ENCODE data around the gene MTHFD2.

The MTHFD2 gene

GRCh38 chr2:74232426-74232825, 34.0 kb downstream of the MTHFD2 start:
- DNase-seq, result no peak

DNA sequence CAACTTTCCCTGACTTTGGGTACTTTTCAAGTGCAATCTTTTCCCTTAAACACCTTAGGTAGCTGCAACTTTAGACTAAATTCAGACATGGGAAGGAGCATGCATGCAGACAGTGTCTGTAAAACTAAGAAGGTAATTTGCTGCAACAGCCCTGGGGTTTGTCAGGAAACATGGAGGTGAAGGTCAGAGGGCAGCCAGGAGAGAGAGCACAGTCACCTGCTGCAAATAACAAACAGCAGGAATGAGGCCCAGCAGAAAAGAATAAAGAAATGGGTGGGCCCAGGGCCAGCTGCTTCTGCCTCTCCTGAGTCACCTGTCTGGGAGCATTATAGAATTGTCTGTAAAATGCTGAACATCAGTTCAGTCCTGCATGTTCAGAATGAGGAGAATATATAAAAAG, 35.2 kb downstream of the MTHFD2 start:
- no peak for DNase-seq

DNA sequence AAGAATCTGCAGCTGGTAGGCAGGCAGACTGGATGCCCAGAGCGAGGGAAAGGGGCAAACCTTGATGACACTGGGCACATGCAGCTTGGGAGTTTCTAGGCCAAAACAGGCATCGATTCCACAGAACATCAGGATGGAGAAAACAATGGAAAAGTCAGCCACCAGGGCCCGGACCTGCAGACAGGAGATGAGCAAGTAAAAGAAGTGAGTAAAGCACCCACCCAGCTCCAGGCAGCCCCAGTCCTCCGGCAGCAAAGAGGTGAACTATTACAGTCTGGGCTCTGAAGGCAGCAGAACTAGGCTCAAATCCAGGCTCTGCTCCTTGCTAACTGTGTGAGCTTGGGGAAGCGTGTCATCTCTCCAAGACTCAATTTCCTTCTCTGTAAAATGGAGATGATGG, 36.6 kb downstream of the MTHFD2 start:
- no peak for DNase-seq

- DNase-seq, result no peak
Observed at GRCh38 chr2:74238879-74239278, 40.5 kb downstream of the MTHFD2 start.

DNA sequence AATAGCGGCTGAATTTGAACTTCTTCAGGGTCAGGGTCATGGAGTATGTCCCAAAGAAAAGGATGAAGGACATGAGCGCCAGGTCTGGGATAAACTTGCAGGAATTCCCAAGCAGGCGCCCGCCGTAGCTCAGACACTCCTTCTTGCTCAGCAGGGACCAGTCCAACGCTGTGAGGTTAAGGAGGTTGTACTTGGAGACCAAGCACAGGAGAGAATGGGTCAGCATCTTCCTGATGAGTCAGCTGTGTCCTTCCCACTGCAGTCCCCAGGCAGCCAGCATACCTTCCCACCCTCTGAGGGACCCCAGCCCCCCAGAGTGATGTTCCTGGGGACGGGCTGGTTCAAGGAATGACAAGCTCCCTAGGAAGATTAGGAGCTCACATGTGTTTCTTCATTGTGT, 40.9 kb downstream of the MTHFD2 start:
- DNase-seq, result no peak

DNA sequence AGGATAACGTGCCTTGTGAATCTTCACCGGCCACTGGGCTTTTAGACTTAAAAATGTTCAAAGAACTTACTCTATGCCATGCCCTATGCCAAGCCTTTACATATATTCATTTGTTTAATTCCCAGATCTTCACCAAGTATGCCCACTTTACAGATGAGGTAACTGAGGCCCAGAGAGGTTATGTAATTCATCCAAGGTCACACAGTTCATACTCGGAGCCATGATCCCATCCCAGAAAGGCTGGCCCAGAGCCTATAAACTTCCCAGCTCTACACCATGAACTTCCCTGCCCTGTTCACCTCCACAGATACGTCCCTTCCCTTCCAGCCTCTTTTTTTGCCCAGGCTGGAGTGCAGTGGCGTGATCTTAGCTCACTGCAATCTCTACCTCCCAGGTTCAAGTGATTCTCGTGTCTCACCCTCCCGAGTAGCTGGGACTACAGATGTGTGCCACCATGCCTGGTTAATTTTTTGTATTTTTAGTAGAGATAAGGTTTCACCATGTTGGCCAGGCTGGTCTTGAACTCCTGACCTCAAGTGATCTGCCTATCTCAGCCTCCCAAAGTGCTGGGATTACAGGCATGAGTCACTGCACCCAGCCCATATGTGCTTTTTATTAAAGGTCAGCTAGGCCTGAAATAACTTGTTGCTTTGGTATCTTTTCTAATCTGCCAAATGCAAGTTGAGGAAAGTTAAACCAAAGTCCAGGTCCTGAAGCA, 44.1 kb downstream of the MTHFD2 start:
- DNase-seq, result no peak

DNA sequence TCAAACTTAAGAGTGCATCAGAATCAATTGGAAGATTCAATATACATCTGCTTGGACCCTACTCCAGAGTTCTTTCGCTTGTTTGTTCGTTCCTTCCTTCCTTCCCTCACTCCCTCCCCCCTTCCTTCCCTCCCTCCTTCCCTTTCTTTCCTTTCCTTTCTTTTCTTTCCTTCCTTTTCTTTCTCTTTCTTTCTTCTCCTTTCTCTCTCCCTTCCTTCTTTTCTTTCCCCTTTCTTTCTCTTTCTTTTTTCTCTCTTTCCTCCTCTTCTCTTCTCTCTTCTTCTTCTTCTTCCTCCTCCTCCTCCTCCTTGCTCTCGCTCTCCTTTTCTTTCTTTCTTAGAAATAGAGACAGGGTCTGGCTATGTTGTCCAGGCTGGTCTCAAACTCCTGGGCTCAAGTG, 45.9 kb downstream of the MTHFD2 start:
- no peak for DNase-seq

GRCh38 chr2:74246496-74247195, 48.2 kb downstream of the MTHFD2 start:
- DNase-seq, result no peak

GRCh38 chr2:74249406-74250122, 51.1 kb downstream of the MTHFD2 start:
- no peak for DNase-seq

DNA sequence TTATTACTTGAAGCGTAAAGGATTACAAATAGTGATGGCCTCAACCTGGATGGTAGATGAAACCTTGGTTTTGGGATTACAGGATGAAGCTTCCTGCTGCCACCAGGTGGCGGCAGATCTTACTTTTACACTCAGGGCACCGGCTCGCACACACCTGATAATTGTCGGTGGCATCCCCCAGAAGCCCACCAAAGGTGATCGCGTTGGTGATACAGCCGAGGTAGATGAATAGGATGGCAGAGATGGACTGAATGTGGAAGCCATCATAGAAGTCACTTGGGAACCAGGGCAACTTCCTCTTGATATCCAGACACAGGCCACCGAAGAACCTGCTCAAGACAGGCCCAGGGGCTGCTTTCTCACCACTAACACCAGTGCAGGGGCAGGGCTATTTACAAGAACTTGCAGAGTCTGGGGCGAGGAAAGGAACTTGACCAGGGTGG, 51.8 kb downstream of the MTHFD2 start:
- DNase-seq, result no peak

- DNase-seq, result no peak
Observed at GRCh38 chr2:74252036-74252435, 53.6 kb downstream of the MTHFD2 start.

DNA sequence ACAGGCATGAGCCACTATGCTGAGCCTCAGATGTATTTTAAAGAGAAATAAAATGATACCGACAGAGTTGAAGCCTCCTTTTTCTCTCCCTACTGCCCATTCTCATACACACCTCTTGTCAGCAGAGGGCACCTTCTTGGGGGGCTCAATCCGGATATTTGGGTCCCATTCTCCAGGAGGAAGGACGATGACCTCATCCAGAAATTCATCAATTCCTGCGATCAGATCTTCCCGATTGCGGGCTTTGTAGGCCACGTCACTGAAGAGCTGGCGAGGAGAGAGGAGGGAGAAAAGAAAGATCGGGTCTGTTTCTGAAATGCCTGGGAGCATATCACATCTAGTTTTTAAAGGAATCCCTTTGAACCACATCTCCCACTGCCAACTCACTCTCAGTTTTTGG, 54.4 kb downstream of the MTHFD2 start:
- no peak for DNase-seq

DNA sequence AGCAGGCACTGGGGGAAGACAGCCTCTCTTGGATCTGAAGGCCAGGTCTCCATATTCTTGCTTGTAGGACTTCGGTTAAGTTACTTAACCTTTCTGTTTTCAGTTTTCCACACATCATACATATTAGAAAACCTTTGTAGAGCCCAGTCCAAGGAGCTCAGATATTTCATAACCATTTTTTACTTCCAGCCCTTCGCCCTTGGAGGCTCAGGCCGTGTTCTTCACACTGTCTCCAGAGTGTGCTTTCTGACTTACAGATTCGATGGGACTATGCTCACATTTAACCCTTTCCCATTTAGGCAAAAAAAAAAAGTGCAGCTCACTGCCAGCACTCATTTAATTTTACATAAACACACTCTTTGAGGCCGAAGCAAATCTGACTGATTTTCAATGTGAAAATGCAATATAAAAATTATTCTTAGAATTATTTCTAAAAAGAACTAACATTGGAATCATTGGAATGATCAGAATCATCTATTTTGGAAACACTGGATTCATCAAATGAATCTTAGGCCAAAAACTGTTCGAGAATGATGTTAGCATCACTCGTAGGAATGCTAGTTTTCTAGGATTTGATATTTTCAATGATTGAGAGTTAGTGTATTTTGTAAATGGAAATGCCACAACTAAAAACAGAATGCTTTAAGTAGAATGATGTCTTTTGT, 55.0 kb downstream of the MTHFD2 start:
- no peak for DNase-seq

DNA sequence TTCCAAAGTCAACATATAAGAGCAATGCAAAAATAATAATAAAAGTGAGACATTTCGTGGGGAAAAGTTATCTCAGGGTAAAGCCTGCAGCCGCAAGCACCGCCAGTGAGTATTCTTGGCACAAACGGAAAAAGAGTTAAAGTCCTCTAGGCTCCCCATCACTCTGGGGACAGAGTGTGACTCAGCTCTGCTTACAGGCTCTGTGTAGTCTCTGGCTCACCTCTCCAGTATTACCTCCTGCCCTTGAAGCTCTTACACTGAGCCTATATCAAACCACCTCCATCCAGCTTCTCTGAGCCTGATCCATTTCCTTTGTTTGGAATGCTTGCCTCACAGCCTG, 55.5 kb downstream of the MTHFD2 start:
- DNase-seq, result no peak

- DNase-seq, result no peak
Observed at GRCh38 chr2:74255660-74256213, 57.3 kb downstream of the MTHFD2 start.

GRCh38 chr2:74259191-74259590, 60.8 kb downstream of the MTHFD2 start:
- DNase-seq, result no peak

DNA sequence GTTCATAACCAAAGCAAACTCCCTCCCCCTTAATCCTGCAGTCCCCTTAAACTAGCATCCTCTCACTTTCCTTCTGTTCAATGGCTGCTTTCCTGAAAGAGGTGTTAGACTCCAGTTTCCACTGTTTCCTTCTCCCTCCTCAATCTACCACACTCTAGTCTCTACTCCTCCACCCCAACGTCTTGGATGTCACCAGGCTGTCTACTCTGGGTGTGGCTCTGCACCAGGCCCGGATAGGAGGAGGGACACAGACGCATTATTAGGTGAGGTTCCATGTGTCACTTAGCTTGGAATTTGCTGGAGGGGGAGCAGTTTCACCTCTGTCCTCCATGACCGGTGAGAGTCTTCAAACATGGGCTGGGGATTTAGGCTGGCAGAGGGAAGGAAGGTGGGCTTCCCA, 61.3 kb downstream of the MTHFD2 start:
- DNase-seq, result no peak

DNA sequence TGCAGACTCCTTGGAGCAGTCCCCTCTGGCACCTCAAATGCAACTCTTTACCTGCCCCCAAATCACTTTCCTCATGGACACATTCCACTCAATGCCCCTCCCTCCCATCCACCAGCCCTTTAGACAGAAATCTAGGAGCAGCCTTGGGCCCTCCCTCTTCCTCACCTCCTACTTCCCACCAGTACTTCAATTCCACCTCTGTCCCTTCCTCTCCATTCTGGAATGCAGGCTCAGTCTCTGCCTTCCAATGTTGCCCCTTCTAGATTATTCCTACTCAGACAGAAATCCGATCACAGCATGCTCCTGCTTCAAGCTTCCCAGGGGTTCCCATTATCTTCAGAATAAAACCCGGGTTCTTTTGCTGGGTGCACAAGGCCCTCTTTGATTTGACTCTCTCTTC, 62.1 kb downstream of the MTHFD2 start:
- no peak for DNase-seq

DNA sequence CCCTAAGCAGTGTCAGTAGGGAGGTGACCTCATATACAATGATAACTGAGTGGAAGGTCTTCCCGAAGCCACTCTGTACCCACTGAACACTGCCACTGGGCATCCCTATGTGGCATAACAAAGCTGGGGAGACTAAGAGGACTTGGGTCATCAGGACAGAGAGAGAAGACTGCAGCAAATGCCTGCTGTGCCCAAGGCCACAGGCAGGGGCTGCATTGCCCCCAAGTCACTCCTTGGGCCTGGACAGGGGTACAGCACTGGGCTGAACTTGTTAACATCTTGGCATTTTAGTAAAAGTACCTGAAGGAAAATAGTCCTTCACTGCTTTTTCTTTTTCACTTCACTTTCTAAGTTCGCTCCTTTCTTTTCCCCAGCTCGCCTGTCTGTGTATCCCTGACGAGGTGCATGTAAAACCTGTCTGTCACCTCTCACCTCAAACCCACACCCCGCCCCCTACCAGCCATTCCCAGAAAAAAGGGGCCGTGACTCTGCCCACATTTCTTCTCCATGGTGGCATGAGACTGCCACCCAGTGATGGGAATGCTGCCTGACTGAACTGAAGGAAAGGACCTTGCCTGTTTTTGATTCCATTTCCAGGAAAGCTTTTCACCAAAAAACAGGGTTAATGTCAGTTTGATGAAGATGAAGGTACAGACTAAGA, 62.9 kb downstream of the MTHFD2 start:
- DNase-seq, result no peak

DNA sequence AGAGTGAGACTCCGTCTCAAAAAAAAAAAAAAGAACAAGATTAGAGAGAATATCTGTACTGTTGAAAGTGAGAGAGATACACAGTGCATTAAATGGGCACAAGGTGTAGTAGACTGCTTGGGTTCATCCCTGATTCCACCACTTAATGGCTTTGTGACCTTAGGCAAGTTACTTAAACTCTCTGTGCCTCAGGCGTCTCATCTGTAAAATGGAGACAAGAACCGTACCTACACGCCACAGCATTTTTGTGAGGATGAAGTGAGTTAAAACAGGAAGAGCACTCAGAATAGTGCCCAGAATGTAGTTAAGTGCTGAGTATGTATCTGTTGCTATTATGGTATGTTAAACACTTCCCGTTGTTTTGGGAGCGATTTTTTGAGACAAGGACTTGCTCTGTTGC, 64.3 kb downstream of the MTHFD2 start:
- no peak for DNase-seq

DNA sequence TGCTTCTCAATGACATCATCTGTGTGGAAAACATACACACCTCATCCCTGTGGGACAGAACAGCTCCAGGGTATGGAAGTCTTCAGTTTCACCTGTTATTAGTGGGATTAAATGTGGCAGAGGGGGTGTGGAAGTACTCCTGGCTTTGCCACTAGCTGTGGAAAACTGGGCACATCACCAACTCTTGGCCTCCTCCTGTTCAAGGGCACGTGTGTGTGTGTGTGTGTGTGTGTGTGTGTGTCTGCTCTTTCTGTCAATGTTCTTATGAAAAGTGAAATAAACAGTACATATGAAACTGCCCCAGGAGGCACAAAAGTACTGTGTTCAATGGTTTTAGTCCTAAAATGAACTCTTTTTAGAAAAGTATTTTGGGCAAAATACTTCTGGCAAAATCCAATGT, 65.9 kb downstream of the MTHFD2 start:
- no peak for DNase-seq

DNA sequence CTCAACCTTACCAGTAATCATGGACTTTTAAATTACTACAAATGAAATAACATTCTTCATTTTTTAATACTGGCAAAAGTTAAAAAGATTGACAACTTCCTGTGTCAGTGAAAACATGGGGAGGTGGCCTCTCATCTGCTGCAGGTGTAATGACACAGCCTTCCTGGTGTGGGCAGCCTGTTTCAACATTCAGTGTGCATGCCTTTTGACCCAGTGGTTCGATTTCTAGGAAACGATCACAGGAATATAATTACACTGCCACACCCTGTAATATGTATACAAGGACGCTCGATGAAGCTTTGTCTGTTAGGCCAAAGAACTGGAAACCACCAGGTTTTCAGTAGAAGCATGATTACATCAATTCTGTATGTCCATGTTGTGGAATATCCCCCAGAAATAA, 68.7 kb downstream of the MTHFD2 start:
- DNase-seq, result no peak

All from NCI-H524 treated with DMSO at 0.1 percent for 48 hours (cell line).